H1 (cell line): Measurements from ENCODE around the gene FAM162B. TPM values are rescaled to one million over a fixed set of nuclear protein-coding genes. Genes with fewer than 3 reads are reported as not detected.

Experiments
- GTF2F1 ChIP-seq: IDR thresholded peaks from 2 replicates; pipeline ENCODE4 v1.6.1; 2012; ENCODE audit warnings: low read depth, low read length, improper control_type of control experiment, borderline replicate concordance
- POLR2AphosphoS5 ChIP-seq: IDR thresholded peaks from 2 replicates; pipeline ENCODE4 v1.6.1; 2011; ENCODE audit warnings: low read depth, low read length
- RNF2 ChIP-seq: fragments of 200-900, 300-1000 bp; sonication (generic); IDR thresholded peaks from 2 replicates; pipeline ENCODE4 v1.7.1; 2016; ENCODE audit warnings: borderline replicate concordance, low read depth, mild to moderate bottlenecking, antibody characterized with exemption, low read length; ENCODE audit not compliant: poor library complexity, severe bottlenecking; ENCODE audit errors: missing control alignments
- SP4 ChIP-seq: IDR thresholded peaks from 2 replicates; pipeline ENCODE4 v1.6.1; 2012; ENCODE audit warnings: low read length, inconsistent platforms
- TAF7 ChIP-seq: optimal IDR thresholded peaks from 2 replicates; pipeline ENCODE3; 2011; ENCODE audit warnings: low read depth, mild to moderate bottlenecking, inconsistent platforms, low read length, moderate library complexity, borderline replicate concordance
- USF2 ChIP-seq: IDR thresholded peaks from 2 replicates; pipeline ENCODE4 v1.6.1; 2011; ENCODE audit warnings: low read length, improper control_type of control experiment
- polyA plus RNA-seq, 7 experiments: library from polyadenylated mRNA; depleted of rRNA in 3 of 7; stranded (reverse) in 5 of 7; unstranded in 2 of 7; fragments of >200 nt in 5 of 7; fragments of 200-250 nt in 2 of 7; gene quantifications; 1 replicate in 5 of 7; 2 replicates in 1 of 7; 4 replicates in 1 of 7; pipeline versions ENCODE4 v1.2.1 to v1.2.3, GENCODE V29; 2011 to 2013; ENCODE audit warnings: missing spikeins in 2 of 7, mixed read lengths in 2 of 7
- total RNA-seq: library from RNA; stranded (reverse); fragmentation: NEBNext Ultra II Directional; extraction: Animal tissue kit (Norgen Biotek cat#: 25700); gene quantifications from 2 replicates; pipeline ENCODE4 v1.2.1, GENCODE V29; 2021

FAM162B gene
- total and polyA plus RNA-seq, 2 of the 8 experiments (the other 6 are each of a cell fraction or from before 2014, with no cell fraction given): 2.6 to 3.2 TPM

GRCh38 chr6:116726947-116727346 lies 38.6 kb downstream of the FAM162B start (continued):
- TF ChIP-seq POLR2AphosphoS5 (no peak), RNF2 (no peak), TAF7 (no peak), USF2 (no peak), GTF2F1 (no peak), SP4 (no peak)
- TF ChIP-seq, all 59 proteins: peak for 0
